Mesendoderm (in vitro differentiated cells): ENCODE results near the gene BPIFB1.

Source experiments
- DNase-seq: peaks from one replicate; pipeline ENCODE4 v3.0.0; 2013
- H2AK5ac ChIP-seq: 2 replicates; pipeline ENCODE4 v1.6.1; 2013; ENCODE audit warnings: low read length, inconsistent platforms
- H2BK120ac ChIP-seq: 2 replicates; pipeline ENCODE4 v1.6.1; 2013; ENCODE audit warnings: low read depth, mild to moderate bottlenecking, low read length, moderate library complexity, mixed read lengths
- H2BK15ac ChIP-seq: replicated peaks from 2 replicates; pipeline ENCODE4 v1.6.1; 2013; ENCODE audit warnings: low read depth, mild to moderate bottlenecking, moderate library complexity
- H2BK5ac ChIP-seq: 2 replicates; pipeline ENCODE4 v1.6.1; 2013; ENCODE audit warnings: low read length, inconsistent platforms
- H3K18ac ChIP-seq: 2 replicates; pipeline ENCODE4 v1.6.1; 2013; ENCODE audit warnings: mild to moderate bottlenecking, low read length, mixed read lengths
- H3K23ac ChIP-seq: one replicate; pipeline ENCODE4 v1.6.1; 2013; ENCODE audit warnings: low read length
- H3K27ac ChIP-seq: 2 replicates; pipeline ENCODE4 v1.5.1; 2013; ENCODE audit warnings: low read depth, mild to moderate bottlenecking, inconsistent platforms, low read length, moderate library complexity
- H3K27me3 ChIP-seq: 2 replicates; pipeline ENCODE4 v1.6.1; 2013; ENCODE audit warnings: low read length, control low read depth, mild to moderate bottlenecking, inconsistent platforms; ENCODE audit not compliant: insufficient read depth, poor library complexity
- H3K36me3 ChIP-seq: 2 replicates; pipeline ENCODE4 v1.6.1; 2013; ENCODE audit warnings: low read length, inconsistent platforms; ENCODE audit not compliant: control insufficient read depth, insufficient read depth
- H3K4ac ChIP-seq: one replicate; pipeline ENCODE4 v1.6.1; 2013; ENCODE audit warnings: low read depth, mild to moderate bottlenecking, low read length, moderate library complexity
- H3K4me1 ChIP-seq: 2 replicates; pipeline ENCODE4 v1.6.1; 2013; ENCODE audit warnings: low read depth, low read length, inconsistent platforms; ENCODE audit not compliant: control insufficient read depth
- H3K4me2 ChIP-seq: 2 replicates; pipeline ENCODE4 v1.6.1; 2013; ENCODE audit warnings: low read length
- H3K4me3 ChIP-seq: 2 replicates; pipeline ENCODE4 v1.5.1; 2013; ENCODE audit warnings: mild to moderate bottlenecking, low read length
- H3K56ac ChIP-seq: one replicate; pipeline ENCODE4 v1.6.1; 2013; ENCODE audit warnings: low read length
- H3K79me1 ChIP-seq: 2 replicates; pipeline ENCODE4 v1.6.1; 2013; ENCODE audit warnings: low read length, inconsistent platforms
- H3K79me2 ChIP-seq: 2 replicates; pipeline ENCODE4 v1.6.1; 2013; ENCODE audit warnings: mild to moderate bottlenecking, low read length; ENCODE audit not compliant: control insufficient read depth, insufficient read depth
- H3K9ac ChIP-seq: 2 replicates; pipeline ENCODE4 v1.6.1; 2013; ENCODE audit warnings: low read length, inconsistent platforms
- H4K5ac ChIP-seq: one replicate; pipeline ENCODE4 v1.6.1; 2013; ENCODE audit warnings: low read length
- H4K8ac ChIP-seq: one replicate; pipeline ENCODE4 v1.6.1; 2013; ENCODE audit warnings: low read depth, mild to moderate bottlenecking, control low read depth, low read length, moderate library complexity
- WGBS: extraction: QIAGEN DNeasy Blood & Tissue Kit; methylation state at CpG from one replicate; pipeline ENCODE4 v1.1.7; 2013; ENCODE audit warnings: low lambda C conversion rate, missing lambda C conversion rate; ENCODE audit not compliant: insufficient coverage; ENCODE audit errors: extremely low coverage; 5-methylcytosine and 5-hydroxymethylcytosine counted together

Gene BPIFB1

DNA sequence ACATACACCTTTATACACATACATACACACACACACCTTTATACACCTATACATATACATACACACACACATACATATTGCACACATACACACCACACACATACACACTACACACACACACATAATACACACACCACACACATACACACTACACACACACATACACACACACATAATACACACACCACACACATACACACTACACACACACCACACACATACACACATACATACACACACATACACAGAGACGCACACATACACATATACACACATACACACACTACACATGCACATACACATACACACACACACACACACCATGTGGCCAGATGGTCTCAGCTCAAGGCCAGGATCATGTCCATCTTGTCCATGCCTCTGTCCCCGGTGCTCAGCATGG, 25.7 kb downstream of the BPIFB1 start:
- Histone ChIP-seq H3K27me3 (no peaks in the 10 kb centered on the region), H3K56ac (no peak overlapping the region), H2AK5ac (no peak overlapping the region), H3K18ac (no peak overlapping the region), H3K4me2 (no peak overlapping the region), H3K27ac (no peak overlapping the region), H2BK15ac (no peak overlapping the region), H3K36me3 (no peaks in the 10 kb centered on the region), H3K9ac (no peak overlapping the region), H4K8ac (no peak overlapping the region), H3K4me1 (no peaks in the 10 kb centered on the region), H2BK120ac (no peak overlapping the region), H2BK5ac (no peak overlapping the region), H3K79me2 (no peaks in the 10 kb centered on the region), H3K79me1 (no peaks in the 10 kb centered on the region), H4K5ac (no peak overlapping the region), H3K4me3 (no peak overlapping the region), H3K23ac (no peak overlapping the region), H3K4ac (no peak overlapping the region)
- no peak for DNase-seq
- WGBS: 100% methylated on average over 1 of the region's 2 CpGs

DNA sequence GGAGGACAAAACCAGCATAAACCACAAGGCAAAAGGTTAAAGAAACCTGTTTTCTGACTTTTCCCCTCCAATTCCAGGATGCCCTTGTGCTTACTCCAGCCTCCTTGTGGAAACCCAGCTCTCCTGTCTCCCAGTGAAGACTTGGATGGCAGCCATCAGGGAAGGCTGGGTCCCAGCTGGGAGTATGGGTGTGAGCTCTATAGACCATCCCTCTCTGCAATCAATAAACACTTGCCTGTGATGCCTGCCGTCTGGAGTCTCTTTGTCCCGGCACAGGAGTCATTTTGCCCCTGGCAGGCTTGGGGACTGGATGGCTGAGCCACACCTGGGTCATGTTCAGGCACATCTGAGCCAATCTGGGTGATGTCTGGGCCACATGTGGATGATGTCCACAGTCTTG, 26.6 kb downstream of the BPIFB1 start:
- Histone ChIP-seq H3K4me1 (no peaks in the 10 kb centered on the region), H3K79me1 (no peaks in the 10 kb centered on the region), H3K56ac (no peak overlapping the region), H3K23ac (no peak overlapping the region), H2AK5ac (no peak overlapping the region), H4K5ac (no peak overlapping the region), H3K18ac (no peak overlapping the region), H3K9ac (no peak overlapping the region), H3K27ac (no peak overlapping the region), H2BK120ac (no peak overlapping the region), H4K8ac (no peak overlapping the region), H3K4me3 (no peak overlapping the region), H3K4ac (no peak overlapping the region), H3K36me3 (no peaks in the 10 kb centered on the region), H3K79me2 (no peaks in the 10 kb centered on the region), H2BK15ac (no peak overlapping the region), H3K27me3 (no peaks in the 10 kb centered on the region), H2BK5ac (no peak overlapping the region), H3K4me2 (no peak overlapping the region)
- DNase-seq: no peak
- WGBS: no CpG with 5 or more reads among the region's 2 CpGs

DNA sequence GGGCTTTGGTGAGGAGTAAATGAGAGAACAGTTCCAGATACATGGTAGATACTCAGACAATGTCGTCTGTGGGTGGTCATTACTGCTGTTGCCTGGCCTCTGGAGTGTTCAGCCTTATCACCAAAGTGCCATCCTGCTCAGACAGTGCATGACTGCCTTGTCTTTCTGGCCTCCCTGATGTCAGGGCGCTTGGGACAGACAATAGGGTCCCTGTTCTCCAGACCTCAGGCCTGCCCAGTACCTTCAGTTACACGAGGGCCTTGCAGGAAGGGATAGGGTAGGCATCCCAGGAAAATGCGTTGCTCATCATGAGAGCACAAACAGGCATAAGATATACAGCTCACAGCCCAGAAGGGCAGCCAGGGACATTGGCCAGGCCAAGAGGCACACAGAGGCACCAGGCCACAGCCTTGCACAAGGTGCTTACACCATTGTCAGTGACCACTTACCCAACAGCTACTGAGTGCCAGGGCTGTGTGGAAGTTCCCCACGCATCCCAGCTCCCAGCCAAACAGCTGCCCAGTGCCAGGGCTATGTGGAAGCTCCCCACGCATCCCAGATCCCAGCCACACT, 27.4 kb downstream of the BPIFB1 start:
- no peak overlapping the region for H3K56ac ChIP-seq
- no peaks in the 10 kb centered on the region for H3K79me1 ChIP-seq
- no peak overlapping the region for H2AK5ac ChIP-seq
- H3K4me1 ChIP-seq: no peaks in the 10 kb centered on the region
- no peak overlapping the region for H3K4me2 ChIP-seq
- no peaks in the 10 kb centered on the region for H3K36me3 ChIP-seq
- no peak overlapping the region for H3K4ac ChIP-seq
- no peak overlapping the region for H4K8ac ChIP-seq
- H3K27me3 ChIP-seq: no peaks in the 10 kb centered on the region
- H3K18ac ChIP-seq: no peak overlapping the region
- H2BK15ac ChIP-seq: no peak overlapping the region
- no peak overlapping the region for H2BK120ac ChIP-seq
- no peak overlapping the region for H3K23ac ChIP-seq
- DNase-seq: no peak
- no peak overlapping the region for H3K4me3 ChIP-seq
- no peak overlapping the region for H2BK5ac ChIP-seq
- no peak overlapping the region for H3K27ac ChIP-seq
- no peak overlapping the region for H4K5ac ChIP-seq
- no CpG with 5 or more reads among the region's 6 CpGs for WGBS
- no peak overlapping the region for H3K9ac ChIP-seq
- H3K79me2 ChIP-seq: no peaks in the 10 kb centered on the region

GRCh38 chr20:33311011-33311410, 28.0 kb downstream of the BPIFB1 start:
- Histone ChIP-seq H3K56ac (no peak overlapping the region), H3K27ac (no peak overlapping the region), H3K18ac (no peak overlapping the region), H2BK120ac (no peak overlapping the region), H2BK5ac (no peak overlapping the region), H2BK15ac (no peak overlapping the region), H3K36me3 (no peaks in the 10 kb centered on the region), H4K8ac (no peak overlapping the region), H3K79me2 (no peaks in the 10 kb centered on the region), H3K4ac (no peak overlapping the region), H2AK5ac (no peak overlapping the region), H3K9ac (no peak overlapping the region), H3K23ac (no peak overlapping the region), H3K27me3 (no peaks in the 10 kb centered on the region), H3K4me2 (no peak overlapping the region), H3K4me1 (no peaks in the 10 kb centered on the region), H3K4me3 (no peak overlapping the region), H3K79me1 (no peaks in the 10 kb centered on the region), H4K5ac (no peak overlapping the region)
- no peak for DNase-seq
- WGBS: no CpG with 5 or more reads among the region's 8 CpGs

- Histone ChIP-seq H3K4me1 (no peaks in the 10 kb centered on the region), H3K23ac (no peak overlapping the region), H3K36me3 (no peaks in the 10 kb centered on the region), H3K56ac (no peak overlapping the region), H2BK120ac (no peak overlapping the region), H3K18ac (no peak overlapping the region), H3K4me2 (no peak overlapping the region), H2BK15ac (no peak overlapping the region), H3K4ac (no peak overlapping the region), H3K27me3 (no peaks in the 10 kb centered on the region), H2BK5ac (no peak overlapping the region), H3K27ac (no peak overlapping the region), H4K8ac (no peak overlapping the region), H3K79me2 (no peaks in the 10 kb centered on the region), H3K79me1 (no peaks in the 10 kb centered on the region), H2AK5ac (no peak overlapping the region), H3K4me3 (no peak overlapping the region), H4K5ac (no peak overlapping the region), H3K9ac (no peak overlapping the region)
- no CpG with 5 or more reads among the region's 4 CpGs for WGBS
- DNase-seq: no peak
Observed at GRCh38 chr20:33311996-33312395, 29.0 kb downstream of the BPIFB1 start.

- Histone ChIP-seq H3K18ac (no peak overlapping the region), H3K79me2 (no peaks in the 10 kb centered on the region), H3K79me1 (no peaks in the 10 kb centered on the region), H4K5ac (no peak overlapping the region), H2BK15ac (no peak overlapping the region), H3K36me3 (no peaks in the 10 kb centered on the region), H3K4me1 (no peaks in the 10 kb centered on the region), H2AK5ac (no peak overlapping the region), H3K9ac (no peak overlapping the region), H3K27ac (no peak overlapping the region), H3K4me3 (no peak overlapping the region), H3K4me2 (no peak overlapping the region), H2BK120ac (no peak overlapping the region), H3K4ac (no peak overlapping the region), H3K23ac (no peak overlapping the region), H3K27me3 (no peaks in the 10 kb centered on the region), H4K8ac (no peak overlapping the region), H2BK5ac (no peak overlapping the region), H3K56ac (no peak overlapping the region)
- DNase-seq: no peak
- no CpG with 5 or more reads among the region's 11 CpGs for WGBS
Observed at GRCh38 chr20:33312583-33312982, 29.6 kb downstream of the BPIFB1 start.
